PFSK-1 (cell line): ENCODE measurements around the gene NR1H4.

Experiments used
- POLR2AphosphoS5 ChIP-seq: IDR thresholded peaks from 2 replicates; pipeline ENCODE4 v1.6.1; 2012; ENCODE audit warnings: low read depth, mild to moderate bottlenecking, control low read depth, low read length, moderate library complexity
- REST ChIP-seq, 2 experiments: IDR thresholded peaks; 2 replicates each; pipeline versions ENCODE4 v1.6.1 to v1.8.0; 2011 to 2012; ENCODE audit warnings: low read depth in 2 of 2, low read length in 2 of 2, control low read depth in 1 of 2, inconsistent platforms in 1 of 2, mild to moderate bottlenecking in 1 of 2, moderate library complexity in 1 of 2; ENCODE audit not compliant: insufficient read depth in 1 of 2
- SIN3A ChIP-seq: IDR thresholded peaks from 2 replicates; pipeline ENCODE4 v1.6.1; 2012; ENCODE audit warnings: mild to moderate bottlenecking, low read length, moderate library complexity, borderline replicate concordance; ENCODE audit not compliant: insufficient read depth
- TAF1 ChIP-seq: IDR thresholded peaks from 2 replicates; pipeline ENCODE4 v1.6.1; 2012; ENCODE audit warnings: low read length, control low read depth, borderline replicate concordance; ENCODE audit not compliant: insufficient read depth

DNA sequence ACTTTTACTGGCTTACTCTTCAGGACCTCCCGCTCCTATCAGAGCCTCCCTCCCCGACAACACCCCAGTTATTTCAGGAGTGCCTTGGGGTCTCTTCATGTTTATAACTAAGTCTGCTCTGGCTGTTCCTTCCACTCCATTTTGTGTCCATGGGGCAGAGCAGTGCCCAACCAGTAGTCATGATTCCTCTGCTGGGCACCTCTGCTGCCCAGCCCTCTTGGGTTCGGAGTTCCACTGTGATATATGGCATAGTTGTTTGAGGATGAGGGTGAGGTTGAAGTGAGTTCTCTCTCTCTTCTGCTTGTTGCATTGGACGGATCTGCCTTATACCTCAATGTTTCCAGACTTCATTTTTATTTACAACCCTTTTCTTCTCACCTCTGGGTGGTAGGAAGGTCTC lies 17.4 kb downstream of the NR1H4 start:
- TF ChIP-seq SIN3A (no peak), POLR2AphosphoS5 (no peak), REST (IDR thresholded peaks at IDR 0.05; ENCODE audit: insufficient read depth in 1 of 2, low read depth in 2 of 2, low read length in 2 of 2) (no peak), TAF1 (no peak)
